ENCODE results near the gene GLYATL3.

Gene GLYATL3

DNA sequence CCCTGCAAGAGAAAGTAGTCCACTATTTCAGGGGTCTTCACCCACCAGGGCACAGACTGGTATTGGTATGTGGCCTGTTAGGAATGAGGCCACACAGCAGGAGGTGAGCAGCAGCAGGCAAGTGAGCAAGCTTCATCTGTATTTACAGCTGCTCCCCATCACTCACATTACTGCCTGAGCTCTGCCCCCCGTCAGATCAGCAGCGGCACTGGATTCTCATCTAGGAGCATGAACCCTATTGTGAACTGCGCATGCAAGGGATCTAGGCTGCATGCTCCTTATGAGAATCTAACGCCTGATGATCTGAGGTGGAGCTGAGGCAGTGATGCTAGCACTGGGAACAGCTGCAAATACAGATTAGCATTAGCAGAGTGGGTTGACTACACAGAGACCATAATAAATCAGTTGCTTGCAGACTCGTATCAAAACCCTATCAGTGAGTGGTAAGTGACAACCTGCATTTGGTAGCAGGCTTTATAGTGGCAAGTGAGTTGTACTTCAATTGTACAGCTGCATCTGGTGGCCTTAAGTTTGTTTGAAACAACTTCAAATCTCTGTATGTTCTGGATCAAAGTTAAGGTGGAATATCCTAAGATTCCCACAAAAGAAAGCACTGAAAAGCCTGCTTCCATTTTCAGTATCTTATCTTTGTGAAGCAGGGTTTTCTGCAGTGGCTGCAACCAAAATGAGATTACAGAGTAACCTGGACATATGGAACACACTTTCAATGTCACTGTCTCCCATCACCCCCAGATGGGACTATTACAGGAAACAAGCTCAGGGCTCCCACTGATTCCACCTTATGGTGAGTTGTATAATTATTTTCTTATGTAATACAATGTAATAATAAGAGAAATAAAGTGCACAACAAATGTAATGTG is 63.5 kb downstream of the GLYATL3 start:
- no peak overlapping the region for H3K4me3 ChIP-seq (ENCODE audit: low read depth, low read length)
- POLR2A ChIA-PET, result no interaction called here
- DNase-seq (ENCODE audit: low read depth, low spot score), result no peak
- TF ChIP-seq, protein P1, sequence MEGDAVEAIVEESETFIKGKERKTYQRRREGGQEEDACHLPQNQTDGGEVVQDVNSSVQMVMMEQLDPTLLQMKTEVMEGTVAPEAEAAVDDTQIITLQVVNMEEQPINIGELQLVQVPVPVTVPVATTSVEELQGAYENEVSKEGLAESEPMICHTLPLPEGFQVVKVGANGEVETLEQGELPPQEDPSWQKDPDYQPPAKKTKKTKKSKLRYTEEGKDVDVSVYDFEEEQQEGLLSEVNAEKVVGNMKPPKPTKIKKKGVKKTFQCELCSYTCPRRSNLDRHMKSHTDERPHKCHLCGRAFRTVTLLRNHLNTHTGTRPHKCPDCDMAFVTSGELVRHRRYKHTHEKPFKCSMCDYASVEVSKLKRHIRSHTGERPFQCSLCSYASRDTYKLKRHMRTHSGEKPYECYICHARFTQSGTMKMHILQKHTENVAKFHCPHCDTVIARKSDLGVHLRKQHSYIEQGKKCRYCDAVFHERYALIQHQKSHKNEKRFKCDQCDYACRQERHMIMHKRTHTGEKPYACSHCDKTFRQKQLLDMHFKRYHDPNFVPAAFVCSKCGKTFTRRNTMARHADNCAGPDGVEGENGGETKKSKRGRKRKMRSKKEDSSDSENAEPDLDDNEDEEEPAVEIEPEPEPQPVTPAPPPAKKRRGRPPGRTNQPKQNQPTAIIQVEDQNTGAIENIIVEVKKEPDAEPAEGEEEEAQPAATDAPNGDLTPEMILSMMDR (IDR thresholded peaks at IDR 0.05; ENCODE audit: insufficient read depth, low read length, missing control alignments), result no peak
- CTCF ChIA-PET, result interaction anchor here (1.0 kb wide), 1 partner anchor 44 kb away, joined by 3 read pairs; no protein-coding TSS in a partner anchor

DNA sequence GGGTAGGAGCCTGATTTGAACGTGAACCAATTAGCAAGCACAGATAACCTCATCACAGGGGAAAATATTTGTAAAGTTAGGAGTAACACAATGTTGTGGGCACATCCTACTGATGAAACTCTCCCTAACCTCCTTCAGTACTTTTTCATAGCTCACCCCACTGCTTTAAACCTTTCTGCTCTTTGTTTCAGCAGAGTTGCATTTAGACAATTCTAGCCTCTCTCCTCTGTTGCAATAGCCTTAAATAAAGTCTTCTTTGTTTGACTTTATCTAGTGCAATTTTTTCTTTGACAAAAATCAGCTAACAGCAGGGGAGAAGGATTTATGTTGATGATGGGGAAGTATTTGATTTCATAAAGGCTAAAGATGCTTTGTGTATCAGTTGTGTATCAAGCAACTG is 64.8 kb downstream of the GLYATL3 start:
- DNase-seq (ENCODE audit: low read depth, low spot score), result no peak
- TF ChIP-seq, protein P1 (IDR thresholded peaks at IDR 0.05; ENCODE audit: insufficient read depth, low read length, missing control alignments), result no peak
- no peak overlapping the region for H3K4me3 ChIP-seq (ENCODE audit: low read depth, low read length)
- ChIA-PET POLR2A (no interaction called here), CTCF (interaction anchor here (1.4 kb wide), 1 partner anchor 15 kb away, joined by 3 read pairs; no protein-coding TSS in a partner anchor)

DNA sequence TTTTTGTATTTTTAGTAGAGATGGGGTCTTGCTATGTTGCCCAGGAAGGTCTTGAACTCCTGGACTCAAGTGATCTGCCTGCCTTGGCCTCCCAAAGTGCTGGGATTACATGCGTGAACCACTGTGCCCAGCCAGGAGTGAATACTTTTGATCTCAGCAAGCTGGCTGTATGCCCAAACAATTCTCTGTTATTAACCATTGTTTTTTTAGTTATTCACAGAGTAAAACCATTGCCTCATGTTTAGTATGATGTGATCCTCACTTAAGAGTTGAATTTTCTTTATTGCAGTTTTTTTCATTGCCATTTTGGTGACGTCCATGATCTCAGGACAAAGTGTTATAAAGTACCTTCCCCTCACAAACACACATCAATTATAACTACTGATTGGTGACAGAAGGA is 65.5 kb downstream of the GLYATL3 start:
- POLR2A ChIA-PET, result no interaction called here
- DNase-seq (ENCODE audit: low read depth, low spot score), result no peak
- CTCF ChIA-PET, result interaction anchor here (1.4 kb wide), 1 partner anchor 15 kb away, joined by 3 read pairs; no protein-coding TSS in a partner anchor
- TF ChIP-seq, protein P1 (IDR thresholded peaks at IDR 0.05; ENCODE audit: insufficient read depth, low read length, missing control alignments), result no peak
- no peak overlapping the region for H3K4me3 ChIP-seq (ENCODE audit: low read depth, low read length)

DNA sequence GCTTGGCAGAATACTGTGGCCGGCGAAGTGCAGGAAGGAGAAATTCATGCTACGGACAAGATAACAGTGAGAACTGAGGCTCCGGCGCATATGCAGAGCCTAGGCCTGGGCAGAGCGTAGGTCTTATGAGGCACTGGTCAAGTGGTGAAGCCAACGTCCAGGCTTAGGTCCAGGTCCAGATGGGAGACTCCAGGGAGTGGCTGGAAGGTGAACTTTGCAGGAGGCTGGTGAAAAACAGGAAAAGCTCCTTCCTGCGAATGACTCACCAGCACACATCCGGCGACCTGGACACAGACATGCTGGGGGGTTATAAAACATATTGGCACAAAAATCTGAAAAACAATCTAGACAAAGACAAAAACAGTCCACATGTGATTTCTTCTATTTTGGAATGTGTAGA is 66.1 kb downstream of the GLYATL3 start:
- H3K4me3 ChIP-seq (ENCODE audit: low read depth, low read length), result no peak overlapping the region
- no peak for DNase-seq (ENCODE audit: low read depth, low spot score)
- TF ChIP-seq, protein P1 (IDR thresholded peaks at IDR 0.05; ENCODE audit: insufficient read depth, low read length, missing control alignments), result no peak
- CTCF ChIA-PET, result no interaction called here
- POLR2A ChIA-PET, result no interaction called here

DNA sequence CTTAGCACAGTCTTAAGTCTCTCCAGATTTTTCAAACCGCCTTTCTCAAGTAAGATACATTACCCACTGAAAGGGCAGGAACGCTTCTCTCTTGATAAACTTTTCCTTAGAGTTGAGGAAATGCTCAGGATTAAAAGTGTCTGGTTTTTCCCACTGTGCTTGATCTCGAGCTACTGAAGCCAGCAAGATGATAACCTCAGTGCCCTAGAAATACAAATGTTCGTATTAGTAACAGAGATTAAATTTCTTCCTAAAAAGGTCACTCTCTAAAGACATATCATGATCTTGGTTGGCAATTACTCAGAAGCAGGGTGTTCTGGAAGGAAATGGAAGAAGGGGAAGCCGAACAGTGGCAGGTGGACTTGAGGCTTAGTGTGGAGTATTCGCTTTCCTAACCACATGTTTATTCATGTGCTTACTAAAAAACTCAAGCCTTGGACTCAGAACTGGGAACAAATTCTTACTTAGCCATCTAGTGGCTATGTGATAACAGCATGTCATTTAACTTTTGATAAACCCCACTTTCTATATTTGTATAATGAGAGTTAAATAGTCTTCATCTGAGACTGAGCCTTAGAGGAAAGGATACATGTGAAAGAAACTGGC is 70.9 kb downstream of the GLYATL3 start:
- H3K4me3 ChIP-seq (ENCODE audit: low read depth, low read length), result no peak overlapping the region
- TF ChIP-seq, protein P1 (IDR thresholded peaks at IDR 0.05; ENCODE audit: insufficient read depth, low read length, missing control alignments), result no peak
- DNase-seq (ENCODE audit: low read depth, low spot score), result no peak
- ChIA-PET CTCF (interaction anchor here (1.4 to 1.5 kb wide), 2 partner anchors 35 to 39 kb away, joined by 3 to 5 read pairs; no protein-coding TSS in a partner anchor), POLR2A (no interaction called here)

DNA sequence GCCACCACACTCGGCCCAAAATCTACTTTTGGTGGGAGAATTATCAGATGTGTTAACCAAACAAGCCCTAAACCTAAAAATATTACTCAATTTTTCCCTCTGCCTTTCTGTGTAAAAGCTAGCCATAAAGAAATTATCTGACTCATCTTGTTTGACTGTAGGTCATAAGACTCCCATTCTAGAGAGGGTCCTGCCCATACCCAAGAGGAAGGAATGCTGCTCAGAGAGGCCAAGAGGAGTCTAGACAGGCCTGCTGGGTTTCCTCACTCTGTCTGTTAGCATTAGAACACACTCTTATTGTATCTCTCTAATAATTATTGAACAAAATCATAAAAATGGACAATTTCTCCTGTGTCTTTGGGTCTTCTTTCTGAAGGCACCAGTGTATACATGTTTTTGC is 76.9 kb downstream of the GLYATL3 start:
- no peak overlapping the region for H3K4me3 ChIP-seq (ENCODE audit: low read depth, low read length)
- TF ChIP-seq, protein P1 (IDR thresholded peaks at IDR 0.05; ENCODE audit: insufficient read depth, low read length, missing control alignments), result no peak
- DNase-seq (ENCODE audit: low read depth, low spot score), result no peak
- ChIA-PET POLR2A (no interaction called here), CTCF (no interaction called here)

Measured in AG04449 (cell line).